Thymus (tissue), 11 donors: ENCODE measurements around the gene SPATA21. TPM values are rescaled to one million over a fixed set of nuclear protein-coding genes. Genes with fewer than 3 reads are reported as not detected.
"Not testable (repeated sequence)": the region's sequence is repeated elsewhere in the genome, so short reads cannot be mapped to it uniquely, and the experiment has no call there.

Experiments used
- DNase-seq, 9 donors: peaks; one replicate each; pipeline ENCODE4 v3.0.0-alpha.2; 2013; ENCODE audit warnings: low spot score in 9 of 9, low read depth in 6 of 9, missing footprints in 1 of 9
- H3K27ac ChIP-seq, 2 donors: one replicate each; pipeline ENCODE4 v1.5.1; 2013; ENCODE audit warnings: control low read depth in 1 of 2, low read depth in 1 of 2, low read length in 1 of 2, mild to moderate bottlenecking in 1 of 2, moderate library complexity in 1 of 2
- H3K27me3 ChIP-seq, 2 donors: one replicate each; pipeline ENCODE4 v1.5.1; 2013; ENCODE audit warnings: low read length in 1 of 2; ENCODE audit not compliant: control insufficient read depth in 2 of 2, insufficient read depth in 1 of 2
- H3K36me3 ChIP-seq, 2 donors: one replicate each; pipeline ENCODE4 v1.5.1; 2013; ENCODE audit warnings: low read length in 1 of 2, mild to moderate bottlenecking in 1 of 2, moderate library complexity in 1 of 2; ENCODE audit not compliant: control insufficient read depth in 2 of 2, insufficient read depth in 2 of 2
- H3K4me1 ChIP-seq, 2 donors: one replicate each; pipeline ENCODE4 v1.5.1; 2013; ENCODE audit warnings: low read length in 2 of 2; ENCODE audit not compliant: control insufficient read depth in 2 of 2, insufficient read depth in 2 of 2
- H3K4me3 ChIP-seq, 2 donors: one replicate each; pipeline ENCODE4 v1.5.1; 2013; ENCODE audit warnings: low read length in 2 of 2, control low read depth in 1 of 2, mild to moderate bottlenecking in 1 of 2
- H3K9me3 ChIP-seq, 2 donors: one replicate each; pipeline ENCODE4 v1.5.1; 2013; ENCODE audit warnings: low read length in 1 of 2, mild to moderate bottlenecking in 1 of 2; ENCODE audit not compliant: control insufficient read depth in 2 of 2, insufficient read depth in 1 of 2
- WGBS: extraction: QIAGEN DNeasy Blood & Tissue Kit; methylation state at CpG from one replicate; pipeline ENCODE4 v1.1.7; 2013; 5-methylcytosine and 5-hydroxymethylcytosine counted together
- polyA plus RNA-seq: library from polyadenylated mRNA; stranded (reverse); fragments of 200-250 nt; gene quantifications from one replicate; pipeline ENCODE4 v1.2.3, GENCODE V29; 2013
- total RNA-seq: library from RNA; stranded (reverse); fragments of 120-200 nt; gene quantifications from one replicate; pipeline ENCODE4 v1.2.4, GENCODE V29; 2013
- donor health status: healthy.

SPATA21 gene
- total and polyA plus RNA-seq, 2 donors, result 0.25 TPM; not detected in 1

GRCh38 chr1:16475771-16476770, 38.8 kb upstream of the SPATA21 start:
- H3K9me3 ChIP-seq, H3K4me3 ChIP-seq, DNase-seq, H3K27ac ChIP-seq, H3K4me1 ChIP-seq, H3K27me3 ChIP-seq: not testable (repeated sequence)
- 96% methylated on average over 29 of the region's 29 CpGs for WGBS
- peaks cover 10 to 32% of the 10 kb centered on the region in 2 donors for H3K36me3 ChIP-seq

GRCh38 chr1:16474891-16475290, 37.7 kb upstream of the SPATA21 start:
- 99% methylated on average over 2 of the region's 2 CpGs for WGBS
- H3K27me3 ChIP-seq, H3K4me1 ChIP-seq, H3K9me3 ChIP-seq, H3K27ac ChIP-seq, H3K4me3 ChIP-seq, DNase-seq: not testable (repeated sequence)
- H3K36me3 ChIP-seq, result peaks cover 5 to 30% of the 10 kb centered on the region in 2 donors

GRCh38 chr1:16474166-16474800, 37.1 kb upstream of the SPATA21 start:
- DNase-seq, result no peak
- Histone ChIP-seq H3K27me3 (no peaks in the 10 kb centered on the region), H3K4me1 (no peaks in the 10 kb centered on the region), H3K27ac (no peak overlapping the region), H3K9me3 (no peaks in the 10 kb centered on the region), H3K36me3 (peaks cover 5 to 30% of the 10 kb centered on the region in 2 donors), H3K4me3 (no peak overlapping the region)
- 95% methylated on average over 28 of the region's 28 CpGs for WGBS

GRCh38 chr1:16468558-16468957, 31.3 kb upstream of the SPATA21 start:
- Histone ChIP-seq H3K27me3 (no peaks in the 10 kb centered on the region), H3K4me3 (no peak overlapping the region), H3K27ac (no peak overlapping the region), H3K4me1 (no peaks in the 10 kb centered on the region), H3K36me3 (peaks cover 11% of the 10 kb centered on the region in 2 donors), H3K9me3 (no peaks in the 10 kb centered on the region)
- DNase-seq, result no peak
- 78% methylated on average over 3 of the region's 3 CpGs for WGBS

- no peak for DNase-seq
- Histone ChIP-seq H3K36me3 (peaks cover 32 to 34% of the 10 kb centered on the region in 2 donors), H3K9me3 (no peaks in the 10 kb centered on the region), H3K4me3 (no peak overlapping the region), H3K4me1 (no peaks in the 10 kb centered on the region), H3K27me3 (no peaks in the 10 kb centered on the region), H3K27ac (no peak overlapping the region)
- 97% methylated on average over 21 of the region's 21 CpGs for WGBS
Measured at GRCh38 chr1:16464917-16465625, 27.8 kb upstream of the SPATA21 start.

GRCh38 chr1:16462773-16463330, 25.6 kb upstream of the SPATA21 start:
- Histone ChIP-seq H3K9me3 (no peaks in the 10 kb centered on the region), H3K27me3 (no peaks in the 10 kb centered on the region), H3K4me1 (no peaks in the 10 kb centered on the region), H3K36me3 (peaks cover 50 to 51% of the 10 kb centered on the region in 2 donors), H3K27ac (no peak overlapping the region), H3K4me3 (no peak overlapping the region)
- DNase-seq, result no peak
- WGBS, result 99% methylated on average over 7 of the region's 7 CpGs

GRCh38 chr1:16461681-16462080, 24.5 kb upstream of the SPATA21 start:
- 99% methylated on average over 3 of the region's 3 CpGs for WGBS
- Histone ChIP-seq H3K4me3 (no peak overlapping the region), H3K4me1 (no peaks in the 10 kb centered on the region), H3K27me3 (no peaks in the 10 kb centered on the region), H3K9me3 (no peaks in the 10 kb centered on the region), H3K27ac (no peak overlapping the region), H3K36me3 (peaks cover 56 to 59% of the 10 kb centered on the region in 2 donors)
- DNase-seq, result no peak

GRCh38 chr1:16459352-16459925, 22.2 kb upstream of the SPATA21 start:
- Histone ChIP-seq H3K36me3 (peaks cover 72 to 76% of the 10 kb centered on the region in 2 donors), H3K27ac (no peak overlapping the region), H3K27me3 (no peaks in the 10 kb centered on the region), H3K4me3 (no peak overlapping the region), H3K9me3 (no peaks in the 10 kb centered on the region), H3K4me1 (no peaks in the 10 kb centered on the region)
- 90% methylated on average over 6 of the region's 6 CpGs for WGBS
- no peak for DNase-seq
